Mesodermal cell (in vitro differentiated cells): Measurements from ENCODE around the gene PURA.

ENCODE experiments used
- H3K27ac ChIP-seq: 2 replicates; pipeline ENCODE4 v1.7.0; 2013; ENCODE audit warnings: mild to moderate bottlenecking, low read depth, low read length, moderate library complexity; ENCODE audit not compliant: severe bottlenecking
- H3K36me3 ChIP-seq: 2 replicates; pipeline ENCODE4 v1.7.1; 2013; ENCODE audit warnings: mild to moderate bottlenecking, low read length, moderate library complexity; ENCODE audit not compliant: control insufficient read depth, insufficient read depth
- H3K4me1 ChIP-seq: one replicate; pipeline ENCODE4 v1.7.1; 2013; ENCODE audit warnings: mild to moderate bottlenecking, low read length; ENCODE audit not compliant: insufficient read depth, control insufficient read depth, poor library complexity, severe bottlenecking
- H3K4me3 ChIP-seq: 2 replicates; pipeline ENCODE4 v1.7.0; 2013; ENCODE audit warnings: low read length, control low read depth, mild to moderate bottlenecking; ENCODE audit not compliant: insufficient read depth, poor library complexity, severe bottlenecking; ENCODE audit errors: extremely low read depth
- H3K9me3 ChIP-seq: 2 replicates; pipeline ENCODE4 v1.7.1; 2013; ENCODE audit warnings: mild to moderate bottlenecking, low read length, moderate library complexity; ENCODE audit not compliant: control insufficient read depth
- WGBS, 2 experiments: methylation state at CpG; one replicate each; pipeline ENCODE4 v1.1.5; 2013; ENCODE audit warnings: missing lambda C conversion rate in 2 of 2; ENCODE audit not compliant: insufficient coverage in 2 of 2; 5-methylcytosine and 5-hydroxymethylcytosine counted together

Gene PURA

DNA sequence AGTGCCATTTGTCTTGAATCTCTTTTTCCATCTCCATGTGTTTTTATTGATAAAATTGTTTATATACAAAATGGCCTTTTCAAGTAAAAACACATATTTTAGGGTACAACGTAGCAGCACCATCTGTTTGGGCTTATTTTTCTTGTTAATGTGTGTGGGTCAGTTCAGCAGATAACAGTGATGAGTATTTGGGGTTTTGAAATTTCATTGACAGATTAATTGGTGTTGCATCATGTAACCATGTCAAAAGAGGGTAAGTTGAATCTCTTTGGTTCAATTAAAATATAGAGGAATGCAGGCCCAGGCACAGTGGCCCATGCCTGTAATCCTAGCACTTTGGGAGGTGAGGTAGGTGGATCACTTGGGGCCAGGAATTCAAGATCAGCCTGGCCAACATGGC lies 20.0 kb upstream of the PURA start:
- Histone ChIP-seq H3K4me3 (no peak overlapping the region), H3K4me1 (no peaks in the 10 kb centered on the region), H3K9me3 (no peaks in the 10 kb centered on the region), H3K36me3 (no peaks in the 10 kb centered on the region), H3K27ac (no peak overlapping the region)
- WGBS, 2 experiments = 100% methylated on average over 1 of the region's 1 CpG

GRCh38 chr5:140094889-140095288 lies 19.0 kb upstream of the PURA start:
- Histone ChIP-seq H3K4me1 (no peaks in the 10 kb centered on the region), H3K27ac (no peak overlapping the region), H3K9me3 (no peaks in the 10 kb centered on the region), H3K36me3 (no peaks in the 10 kb centered on the region), H3K4me3 (no peak overlapping the region)

DNA sequence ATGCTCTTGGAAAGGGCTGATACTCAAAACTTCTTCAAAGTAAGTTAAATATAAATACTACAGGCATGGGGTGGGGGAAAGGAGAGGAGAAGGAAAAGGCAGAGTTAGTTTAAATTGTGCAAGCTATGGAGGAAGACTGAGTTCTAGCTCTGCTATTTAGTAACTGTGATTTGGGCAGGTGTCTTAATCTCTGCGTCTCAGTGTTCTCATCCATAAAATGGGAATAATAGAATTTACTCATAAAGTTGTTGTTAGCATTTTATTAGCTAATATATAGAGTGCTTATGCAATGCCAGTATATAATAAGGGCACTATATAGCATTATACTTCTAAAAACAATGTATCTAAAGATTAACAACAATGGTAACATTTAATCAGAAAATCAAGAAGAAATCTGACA lies 12.7 kb upstream of the PURA start:
- H3K4me3 ChIP-seq = no peak overlapping the region
- WGBS, 2 experiments = no CpG with 5 or more reads among the region's 1 CpG
- no peak overlapping the region for H3K27ac ChIP-seq
- H3K4me1 ChIP-seq = no peaks in the 10 kb centered on the region
- H3K36me3 ChIP-seq = no peaks in the 10 kb centered on the region
- no peaks in the 10 kb centered on the region for H3K9me3 ChIP-seq

DNA sequence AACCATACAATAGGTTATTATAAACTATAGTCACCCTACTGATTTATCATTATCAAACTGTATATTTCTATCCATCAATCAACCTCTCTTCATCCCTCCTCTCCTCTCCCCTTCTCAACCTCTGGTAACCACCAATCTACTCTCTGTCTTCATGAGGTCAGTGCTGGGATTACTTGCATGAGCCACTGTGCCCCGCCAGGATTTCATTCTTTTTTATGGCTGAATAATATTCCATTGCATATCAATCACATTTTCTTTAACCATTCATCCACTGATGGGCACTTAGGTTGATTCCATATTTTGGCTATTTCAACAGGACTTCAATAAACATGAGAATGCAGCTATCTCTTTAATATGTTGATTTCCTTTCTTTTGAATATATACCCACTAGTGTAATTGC lies 10.8 kb upstream of the PURA start:
- Histone ChIP-seq H3K27ac (no peak overlapping the region), H3K9me3 (no peaks in the 10 kb centered on the region), H3K36me3 (no peaks in the 10 kb centered on the region), H3K4me3 (no peak overlapping the region), H3K4me1 (no peaks in the 10 kb centered on the region)
- 22 to 63% methylated on average over 1 of the region's 1 CpG for WGBS, 2 experiments

DNA sequence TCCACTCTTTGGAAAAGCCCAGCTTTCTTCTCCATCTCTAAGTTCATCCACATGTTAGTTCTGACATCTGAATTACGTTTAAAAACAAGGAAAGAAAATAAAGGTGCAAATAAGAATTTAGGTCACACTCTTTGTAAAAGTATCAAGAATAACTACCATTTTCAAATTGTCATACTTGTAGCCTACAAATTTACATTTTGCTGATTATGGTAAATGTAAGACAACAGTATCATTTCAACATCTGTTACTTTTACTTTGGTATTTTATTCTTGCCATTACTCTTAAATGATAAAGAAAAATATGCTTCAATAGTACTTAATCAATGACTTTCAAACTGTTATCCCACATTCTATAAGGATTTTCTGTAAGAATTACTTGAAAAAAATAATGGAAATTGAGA lies 9.8 kb upstream of the PURA start:
- H3K9me3 ChIP-seq = no peaks in the 10 kb centered on the region
- no peak overlapping the region for H3K27ac ChIP-seq

DNA sequence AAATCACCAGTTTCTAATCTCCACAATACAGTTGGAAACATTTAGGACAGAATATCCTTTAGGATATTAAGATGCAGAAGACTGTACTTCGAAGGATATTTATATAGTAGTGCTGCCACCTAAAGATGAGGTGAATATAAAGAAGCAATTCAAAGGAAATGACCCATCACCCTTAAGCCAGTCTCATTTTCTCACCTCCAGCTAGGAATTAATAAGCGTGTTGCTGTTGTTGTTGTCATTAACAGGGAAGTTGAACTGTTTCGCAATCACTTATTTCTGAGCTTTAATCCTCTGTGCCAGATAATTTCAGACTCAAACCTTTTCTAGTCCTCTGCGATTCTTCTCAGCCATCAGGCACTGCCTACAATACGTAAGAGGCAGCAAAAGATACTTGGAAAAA lies 7.8 kb upstream of the PURA start:
- Histone ChIP-seq H3K27ac (no peak overlapping the region), H3K9me3 (no peaks in the 10 kb centered on the region), H3K4me1 (peaks cover 4% of the 10 kb centered on the region), H3K4me3 (no peak overlapping the region), H3K36me3 (no peaks in the 10 kb centered on the region)
- 40 to 70% methylated on average over 1 to 2 of the region's 5 CpGs for WGBS, 2 experiments

More for the DNA sequence above, 9.8 kb upstream of the PURA start:
- peaks cover 4% of the 10 kb centered on the region for H3K4me1 ChIP-seq
- no peak overlapping the region for H3K4me3 ChIP-seq
- WGBS, 2 experiments = no CpG with 5 or more reads among the region's 1 CpG
- H3K36me3 ChIP-seq = no peaks in the 10 kb centered on the region

DNA sequence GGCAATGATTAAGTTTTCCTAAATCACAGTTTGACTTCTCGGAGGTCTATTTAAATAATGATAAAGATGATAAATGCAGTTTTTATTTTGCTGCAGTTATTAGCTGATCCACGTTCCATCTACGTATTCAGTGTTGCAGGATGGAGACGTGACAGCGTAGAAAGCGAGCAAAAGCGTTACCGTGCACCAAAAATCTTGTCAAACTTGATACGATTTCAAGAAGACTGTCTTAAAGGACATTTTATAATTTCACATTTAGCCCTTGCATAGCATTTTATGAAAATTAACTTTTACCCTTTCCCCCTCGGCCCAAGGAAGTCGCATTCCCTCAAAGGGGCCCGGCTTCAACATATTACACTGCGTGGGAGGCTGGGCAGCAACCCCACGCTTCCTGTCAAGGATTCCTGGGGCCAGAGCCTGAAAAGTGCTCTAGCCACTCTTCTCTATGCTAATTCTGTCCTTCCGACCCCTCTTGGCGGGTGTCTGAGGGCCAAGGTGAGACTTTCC lies 7.1 kb upstream of the PURA start:
- Histone ChIP-seq H3K36me3 (no peaks in the 10 kb centered on the region), H3K4me3 (peak overlapping the region; percentile 52), H3K4me1 (peaks cover 9% of the 10 kb centered on the region), H3K27ac (peak overlapping the region; percentile 57), H3K9me3 (no peaks in the 10 kb centered on the region)
- 23 to 26% methylated on average over 14 of the region's 16 CpGs for WGBS, 2 experiments

- Histone ChIP-seq H3K4me1 (peaks cover 16% of the 10 kb centered on the region), H3K4me3 (peak overlapping the region; percentile 52), H3K9me3 (no peaks in the 10 kb centered on the region), H3K36me3 (no peaks in the 10 kb centered on the region), H3K27ac (peak overlapping the region; percentile 57)
- WGBS, 2 experiments = 0 to 1% methylated on average over 39 to 46 of the region's 88 CpGs
These were observed 6.4 kb upstream of the PURA start for GRCh38 chr5:140107312-140108092.

DNA sequence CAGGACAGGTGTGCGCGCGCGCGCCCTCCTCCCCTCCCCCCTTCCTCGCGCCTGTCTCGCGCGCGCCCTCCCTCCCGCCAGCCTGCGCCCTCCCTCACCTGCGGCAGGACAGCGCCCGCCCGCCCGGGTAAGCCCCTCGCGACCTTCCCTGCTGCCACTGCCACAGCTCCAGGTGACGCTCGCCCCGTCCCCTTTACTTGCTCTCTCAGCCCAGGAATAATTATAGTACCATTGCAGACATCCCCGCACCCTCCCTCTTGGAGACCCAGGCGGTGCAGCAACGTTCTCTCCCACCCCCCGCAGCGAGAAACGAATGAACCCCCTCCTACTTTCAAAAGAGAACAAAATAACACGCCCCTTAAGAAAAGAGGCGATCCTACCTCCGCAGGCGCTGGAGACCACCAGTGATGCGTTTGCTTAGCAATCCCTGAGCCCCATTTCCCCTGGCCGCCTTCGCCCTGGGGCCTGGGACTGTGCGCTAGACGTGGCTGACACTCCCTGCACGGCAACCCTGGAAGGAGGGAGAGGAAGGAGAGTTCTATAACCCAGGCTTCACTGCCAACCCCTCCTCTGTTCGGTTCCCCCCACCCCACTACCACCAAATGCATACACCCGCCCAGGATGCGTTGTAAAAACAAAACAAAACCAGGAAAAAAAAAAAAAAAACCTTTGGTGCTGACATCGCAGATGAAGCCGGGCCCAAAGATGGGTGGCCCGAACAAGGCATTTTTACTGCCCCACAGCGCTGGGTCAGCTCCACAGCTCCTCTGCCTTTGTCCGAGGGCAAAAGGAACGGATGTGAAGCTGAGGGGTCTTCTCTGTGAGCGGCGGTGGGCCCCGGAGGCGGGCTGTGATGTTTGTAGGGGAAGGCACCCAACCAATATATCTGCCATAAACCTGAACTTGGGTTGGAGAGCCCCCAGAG lies 5.6 kb upstream of the PURA start:
- Histone ChIP-seq H3K36me3 (no peaks in the 10 kb centered on the region), H3K27ac (no peak overlapping the region), H3K4me1 (peaks cover 16% of the 10 kb centered on the region), H3K4me3 (peak overlapping the region; percentile 52), H3K9me3 (no peaks in the 10 kb centered on the region)
- WGBS, 2 experiments = 0% methylated on average over 11 to 18 of the region's 52 CpGs

GRCh38 chr5:140109018-140109758 lies 4.7 kb upstream of the PURA start:
- Histone ChIP-seq H3K36me3 (no peaks in the 10 kb centered on the region), H3K4me1 (peaks cover 16% of the 10 kb centered on the region), H3K9me3 (no peaks in the 10 kb centered on the region), H3K4me3 (peak overlapping the region; percentile 52), H3K27ac (no peak overlapping the region)
- WGBS, 2 experiments = 2 to 3% methylated on average over 7 to 12 of the region's 24 CpGs
